Measurements from ENCODE around the gene R3HDML.

Gene R3HDML

DNA sequence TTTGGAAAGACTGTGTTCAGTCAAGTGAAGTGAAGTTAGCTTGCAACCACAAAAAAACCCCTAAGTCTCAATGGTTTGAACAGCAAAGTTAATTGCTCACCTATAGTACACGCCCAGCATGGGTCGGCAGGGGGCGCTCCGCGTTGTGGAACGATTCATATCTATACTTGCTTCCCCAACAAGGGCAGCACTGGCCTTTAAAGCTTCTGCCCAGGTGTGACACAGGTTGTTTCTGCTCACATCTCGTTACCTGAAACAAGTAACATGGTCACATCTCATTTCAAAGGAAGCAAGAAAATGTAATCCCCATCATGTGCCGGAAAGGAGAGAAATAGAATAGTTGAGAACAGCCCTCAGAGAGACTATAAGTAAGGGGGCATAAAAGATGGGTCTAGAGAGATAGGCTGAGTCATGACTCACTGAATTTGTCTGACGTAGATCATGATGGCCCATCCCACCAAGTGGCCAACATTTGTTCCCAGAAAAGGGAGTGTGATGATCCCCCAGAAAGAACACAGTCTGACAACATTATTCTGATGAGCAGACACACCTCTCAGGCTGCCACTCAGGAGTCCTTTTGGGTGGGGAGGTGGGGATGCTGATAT, 47.7 kb downstream of the R3HDML start:
- peak; percentile 18 for DNase-seq (ENCODE audit: low read depth)
- TF ChIP-seq, protein P1, sequence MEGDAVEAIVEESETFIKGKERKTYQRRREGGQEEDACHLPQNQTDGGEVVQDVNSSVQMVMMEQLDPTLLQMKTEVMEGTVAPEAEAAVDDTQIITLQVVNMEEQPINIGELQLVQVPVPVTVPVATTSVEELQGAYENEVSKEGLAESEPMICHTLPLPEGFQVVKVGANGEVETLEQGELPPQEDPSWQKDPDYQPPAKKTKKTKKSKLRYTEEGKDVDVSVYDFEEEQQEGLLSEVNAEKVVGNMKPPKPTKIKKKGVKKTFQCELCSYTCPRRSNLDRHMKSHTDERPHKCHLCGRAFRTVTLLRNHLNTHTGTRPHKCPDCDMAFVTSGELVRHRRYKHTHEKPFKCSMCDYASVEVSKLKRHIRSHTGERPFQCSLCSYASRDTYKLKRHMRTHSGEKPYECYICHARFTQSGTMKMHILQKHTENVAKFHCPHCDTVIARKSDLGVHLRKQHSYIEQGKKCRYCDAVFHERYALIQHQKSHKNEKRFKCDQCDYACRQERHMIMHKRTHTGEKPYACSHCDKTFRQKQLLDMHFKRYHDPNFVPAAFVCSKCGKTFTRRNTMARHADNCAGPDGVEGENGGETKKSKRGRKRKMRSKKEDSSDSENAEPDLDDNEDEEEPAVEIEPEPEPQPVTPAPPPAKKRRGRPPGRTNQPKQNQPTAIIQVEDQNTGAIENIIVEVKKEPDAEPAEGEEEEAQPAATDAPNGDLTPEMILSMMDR (IDR thresholded peaks at IDR 0.05; ENCODE audit: control insufficient read depth, extremely low read depth, insufficient read depth): peak; percentile 91
- no peak overlapping the region for H3K4me3 ChIP-seq (ENCODE audit: low read depth, low read length)

DNA sequence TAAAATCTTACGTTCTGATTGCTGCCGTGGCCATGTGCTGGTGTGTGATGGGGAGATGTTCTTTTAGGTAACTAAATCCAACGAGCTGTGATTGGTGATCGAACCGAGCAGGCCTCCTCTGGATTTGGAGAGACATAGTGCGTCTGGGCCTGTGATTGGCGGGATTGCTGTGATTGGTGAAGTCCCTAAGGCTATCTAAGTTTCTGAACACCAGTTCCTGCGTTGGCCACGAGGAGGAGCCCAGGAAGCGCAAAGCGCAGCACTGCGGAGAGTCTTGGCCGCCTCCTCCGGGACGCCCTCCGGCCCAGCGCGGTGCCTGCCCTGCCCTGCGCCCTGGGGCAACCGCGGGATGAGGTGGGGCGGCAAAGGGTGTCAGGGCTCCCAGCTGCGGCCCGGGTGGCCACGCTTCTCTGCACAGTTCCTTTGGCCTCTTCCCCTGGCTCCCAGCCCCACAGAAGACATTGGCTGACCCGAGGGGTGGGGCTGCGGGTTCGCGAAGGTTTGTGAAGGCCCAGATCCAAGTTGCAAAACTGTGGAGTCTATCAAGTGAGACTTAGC, 51.7 kb downstream of the R3HDML start:
- H3K4me3 ChIP-seq (ENCODE audit: low read depth, low read length): no peak overlapping the region
- TF ChIP-seq, protein P1 (IDR thresholded peaks at IDR 0.05; ENCODE audit: control insufficient read depth, extremely low read depth, insufficient read depth): peak; percentile 96
- DNase-seq (ENCODE audit: low read depth): peak; percentile 71

- TF ChIP-seq, protein P1 (IDR thresholded peaks at IDR 0.05; ENCODE audit: control insufficient read depth, extremely low read depth, insufficient read depth): no peak
- no peak for DNase-seq (ENCODE audit: low read depth)
- no peak overlapping the region for H3K4me3 ChIP-seq (ENCODE audit: low read depth, low read length)
Observed at GRCh38 chr20:44389871-44390270, 53.0 kb downstream of the R3HDML start.

DNA sequence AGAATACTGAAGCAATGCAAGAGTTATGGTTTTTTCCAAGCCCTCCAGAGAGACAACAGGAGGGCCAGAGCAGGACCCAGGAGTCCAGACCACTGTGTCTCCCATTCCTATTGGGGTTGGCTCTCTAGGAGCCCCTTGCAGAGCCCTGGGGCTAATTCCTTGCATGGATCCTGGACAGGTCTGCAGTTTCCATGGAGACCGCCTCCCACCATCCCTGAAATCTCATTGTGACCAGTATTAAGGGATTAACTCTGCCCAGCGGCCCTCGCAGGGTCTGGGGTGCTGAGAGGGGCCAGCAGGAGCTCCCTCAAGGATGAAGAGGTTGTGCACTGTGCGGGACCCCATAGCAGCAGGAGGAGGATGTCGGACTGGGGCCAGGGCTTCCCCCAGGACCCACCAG, 53.4 kb downstream of the R3HDML start:
- DNase-seq (ENCODE audit: low read depth): no peak
- TF ChIP-seq, protein P1 (IDR thresholded peaks at IDR 0.05; ENCODE audit: control insufficient read depth, extremely low read depth, insufficient read depth): no peak
- H3K4me3 ChIP-seq (ENCODE audit: low read depth, low read length): no peak overlapping the region

GRCh38 chr20:44392088-44392775, 55.4 kb downstream of the R3HDML start:
- no peak for DNase-seq (ENCODE audit: low read depth)
- TF ChIP-seq, protein P1 (IDR thresholded peaks at IDR 0.05; ENCODE audit: control insufficient read depth, extremely low read depth, insufficient read depth): no peak
- no peak overlapping the region for H3K4me3 ChIP-seq (ENCODE audit: low read depth, low read length)

GRCh38 chr20:44392776-44393607, 56.1 kb downstream of the R3HDML start:
- H3K4me3 ChIP-seq (ENCODE audit: low read depth, low read length): no peak overlapping the region
- DNase-seq (ENCODE audit: low read depth): no peak
- TF ChIP-seq, protein P1 (IDR thresholded peaks at IDR 0.05; ENCODE audit: control insufficient read depth, extremely low read depth, insufficient read depth): no peak
